Hematopoietic multipotent progenitor cell treated with erythropoietin and hydrocortisone succinate and interleukin-3 and kit ligand, for 4 days (in vitro differentiated cells): Measurements from ENCODE around the gene NFIX.

ENCODE experiments used
- DNase-seq: peaks from one replicate; pipeline ENCODE4 v3.0.0-alpha.2; 2015

The NFIX gene

DNA sequence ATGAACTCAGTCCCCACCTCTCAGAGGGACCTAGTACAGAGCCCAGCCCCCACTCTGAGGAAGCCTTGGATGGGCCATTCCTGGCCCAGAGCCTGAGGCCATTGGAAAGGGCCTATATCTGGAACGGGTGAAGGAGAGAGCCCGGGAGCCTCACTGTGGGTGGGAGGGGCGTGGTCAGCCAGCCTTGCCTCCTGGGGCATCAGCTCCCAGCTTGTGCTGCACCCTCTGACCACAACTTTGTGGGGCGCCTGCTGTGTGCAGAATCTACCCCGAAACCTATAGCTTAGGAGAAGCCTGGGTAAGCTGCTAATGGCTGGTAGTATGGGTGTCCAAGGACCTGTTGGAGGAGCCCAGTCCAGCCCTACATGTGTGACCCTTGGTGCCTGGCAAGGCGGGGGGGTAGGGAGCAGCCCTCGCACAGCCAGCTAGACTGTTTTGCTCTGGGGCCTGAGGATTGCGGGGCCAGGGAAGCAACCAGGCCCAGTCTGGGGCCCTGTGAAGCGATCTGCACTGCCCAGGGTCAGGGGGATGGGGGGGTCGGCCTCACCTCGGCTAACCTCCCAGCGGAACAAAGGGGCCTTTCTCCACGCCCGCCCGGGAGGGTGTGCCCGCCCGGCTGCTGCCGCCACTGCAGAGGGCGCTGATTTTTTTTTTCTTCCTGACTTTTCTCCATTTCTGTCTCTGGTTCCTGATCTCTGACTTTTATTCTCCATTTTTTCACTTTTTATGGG lies 65.1 kb downstream of the NFIX start:
- peak; percentile 77 for DNase-seq

DNA sequence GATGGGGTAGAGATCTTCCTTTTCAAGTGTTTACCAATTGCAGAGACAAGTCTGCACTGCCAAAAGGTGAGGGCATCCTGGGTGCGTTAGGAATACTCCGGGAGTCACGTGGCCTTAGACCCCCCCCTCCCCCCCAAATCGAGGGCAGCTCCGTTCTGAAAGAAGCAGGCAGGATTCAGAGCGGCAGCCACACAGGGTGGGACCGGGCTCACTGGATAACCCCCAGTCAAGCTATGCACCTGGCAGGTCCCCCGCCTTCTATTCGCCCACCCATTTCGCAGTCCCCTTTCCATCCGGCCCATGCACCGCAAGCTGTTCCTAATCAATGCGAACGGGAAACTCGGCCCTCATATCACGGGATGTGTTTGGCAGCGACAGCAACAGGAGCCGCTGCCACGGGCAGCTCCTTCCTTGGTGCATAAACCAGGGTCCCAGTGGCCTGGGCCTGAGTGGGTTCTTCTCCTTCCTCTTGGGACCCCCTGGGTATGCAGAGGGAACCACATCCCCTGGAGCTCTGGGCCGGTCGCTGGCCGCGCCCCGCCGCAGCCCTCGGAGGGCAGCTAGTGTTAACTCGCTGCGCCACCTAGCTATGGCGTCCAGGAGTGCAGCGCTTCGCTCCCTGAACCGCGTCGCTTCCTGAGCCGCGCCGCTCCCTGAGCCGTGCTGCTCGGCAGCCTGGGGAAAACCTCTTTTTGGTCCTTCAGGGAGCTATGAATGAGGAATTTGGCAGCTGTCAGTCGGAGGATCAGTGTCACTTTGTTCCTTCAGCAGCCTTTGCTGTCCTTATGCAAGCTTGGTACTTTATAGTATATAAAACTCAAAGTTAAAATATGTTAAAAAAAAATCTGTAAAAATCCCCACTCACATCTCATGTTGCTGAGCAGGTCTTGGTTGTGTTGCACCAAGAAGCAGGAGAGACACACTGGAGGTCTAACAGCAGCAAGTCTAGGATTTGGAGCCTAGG lies 66.0 kb downstream of the NFIX start:
- DNase-seq, result peak; percentile 91

DNA sequence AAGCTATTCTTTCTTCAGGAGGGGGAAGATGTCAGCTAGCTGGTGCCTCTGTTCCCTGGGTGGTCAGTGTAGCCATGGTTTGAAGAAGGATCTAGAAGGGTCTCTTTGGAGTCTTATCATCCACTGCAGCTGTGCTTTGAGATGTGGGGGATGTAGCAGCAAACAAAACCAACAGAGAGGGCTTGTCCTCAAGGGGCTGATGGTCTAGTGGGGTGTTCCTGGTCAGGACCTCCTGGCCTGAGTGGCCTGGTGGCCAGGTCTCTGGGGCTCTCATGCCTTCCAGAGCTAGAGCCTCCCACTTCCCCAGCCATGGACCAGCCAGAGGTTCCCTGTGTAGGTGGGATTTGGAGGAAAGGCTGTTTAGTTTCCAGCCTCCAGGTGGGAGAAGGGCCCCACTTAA lies 67.0 kb downstream of the NFIX start:
- DNase-seq, result no peak

DNA sequence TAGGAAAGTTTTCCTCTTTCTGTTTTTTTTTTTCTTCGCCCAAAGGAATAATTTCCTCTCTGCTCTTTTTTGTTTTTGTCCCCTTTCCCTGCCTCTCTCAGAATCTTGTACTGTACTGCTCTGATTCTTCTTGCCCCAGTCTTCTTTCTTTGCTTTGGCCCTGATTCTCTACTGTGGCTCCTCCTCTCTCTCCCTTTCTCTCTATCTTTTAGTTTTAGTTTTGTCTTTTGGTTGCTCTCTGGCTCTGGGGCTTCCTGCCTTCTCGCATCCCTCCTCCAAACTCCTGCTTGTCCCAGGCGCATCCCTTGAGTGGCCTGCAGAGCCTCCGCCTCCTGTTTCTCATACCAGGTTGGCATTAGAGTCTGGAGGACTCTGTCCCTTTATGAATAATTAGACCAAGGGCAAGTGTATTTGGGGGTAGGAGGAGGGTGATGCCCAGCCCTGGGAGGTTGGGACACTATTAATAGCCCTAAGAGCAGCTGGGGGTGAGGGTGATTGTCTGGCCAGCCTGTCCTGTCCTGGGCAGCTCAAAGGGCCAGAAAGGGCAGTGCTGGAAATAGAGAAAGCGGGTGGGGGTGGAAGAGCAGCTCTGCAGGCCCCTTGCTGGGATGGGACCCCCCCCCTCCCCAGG lies 68.3 kb downstream of the NFIX start:
- no peak for DNase-seq

DNA sequence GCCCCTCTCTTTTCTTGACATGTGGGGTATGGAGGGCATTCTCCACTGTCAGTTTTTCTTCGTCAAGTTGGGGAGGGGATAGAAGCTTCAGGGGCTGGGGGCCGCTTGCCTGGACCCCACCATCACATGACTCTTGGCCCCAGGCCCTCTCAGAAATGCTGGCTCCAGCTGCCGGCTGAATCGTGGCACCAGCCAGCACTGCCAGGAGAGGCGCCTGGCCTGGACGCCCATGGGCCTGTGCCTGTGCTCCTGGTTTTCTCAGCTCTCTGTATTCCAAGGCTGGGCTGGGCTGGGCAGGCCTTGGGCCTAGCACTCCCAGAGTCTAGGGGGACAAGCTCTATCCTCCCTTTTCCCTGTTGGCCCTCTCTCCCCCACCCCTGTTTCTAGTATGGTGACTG lies 68.8 kb downstream of the NFIX start:
- no peak for DNase-seq

DNA sequence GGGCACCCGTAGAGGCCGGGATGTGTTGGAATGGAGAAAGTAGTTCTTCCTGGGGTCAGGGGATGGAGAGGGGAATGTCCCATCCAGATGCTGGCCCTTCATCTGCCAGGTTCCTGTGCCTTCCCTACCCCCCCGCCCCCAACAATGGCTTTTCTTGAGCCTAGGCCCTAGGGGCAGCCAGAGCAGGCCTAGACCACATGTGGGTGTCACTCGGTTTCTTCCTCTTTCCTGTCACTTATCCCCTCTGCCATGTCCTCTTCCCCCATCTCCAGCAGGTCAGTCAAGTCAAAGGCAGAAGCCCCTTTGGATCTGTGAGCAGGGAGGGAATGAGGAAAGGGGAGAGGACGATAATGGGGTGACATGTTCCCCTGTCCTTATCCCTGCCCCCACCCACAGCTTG lies 71.0 kb downstream of the NFIX start:
- peak; percentile 50 for DNase-seq

DNA sequence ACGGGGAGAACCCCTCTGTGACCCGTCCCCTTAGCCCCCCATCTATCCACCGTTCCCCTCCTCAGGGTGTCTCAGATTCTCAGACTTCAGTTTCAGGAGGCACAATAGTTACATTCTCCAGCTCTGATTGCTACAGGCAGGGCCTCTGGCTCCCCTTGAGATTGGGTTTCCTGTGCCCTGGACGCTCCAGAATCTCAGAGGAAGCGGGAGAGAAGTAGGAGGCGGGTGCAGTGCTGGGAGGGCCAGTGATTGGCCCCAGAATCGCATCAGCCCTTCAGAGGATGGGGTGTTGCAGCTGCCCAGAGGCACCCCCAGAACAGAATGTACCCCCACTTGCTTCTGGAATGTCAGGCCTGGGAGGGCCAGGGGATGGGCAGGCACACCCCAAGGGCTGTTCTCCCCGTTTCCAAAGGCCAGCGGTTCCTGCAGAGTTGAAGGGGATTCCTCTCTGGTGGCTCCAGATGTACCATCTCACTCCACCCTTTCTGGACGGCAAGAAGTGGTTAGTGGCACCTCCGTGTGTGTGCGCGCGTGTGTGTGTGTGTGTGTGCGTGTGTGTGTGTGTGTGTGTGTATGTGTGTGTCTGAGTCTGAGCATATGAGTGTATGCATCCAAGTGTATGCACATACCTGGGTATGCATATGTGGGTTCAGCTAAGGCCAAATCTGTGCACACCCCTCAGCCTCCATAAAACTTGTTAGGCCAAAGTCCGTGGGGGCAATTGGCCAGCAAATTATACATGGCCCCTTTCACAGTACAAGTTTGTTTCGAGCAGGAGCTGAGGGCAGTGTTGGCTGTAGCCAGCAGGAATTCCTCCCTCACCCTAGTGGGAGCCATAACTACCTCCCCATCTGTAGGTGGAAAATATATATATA lies 71.9 kb downstream of the NFIX start:
- DNase-seq, result no peak

DNA sequence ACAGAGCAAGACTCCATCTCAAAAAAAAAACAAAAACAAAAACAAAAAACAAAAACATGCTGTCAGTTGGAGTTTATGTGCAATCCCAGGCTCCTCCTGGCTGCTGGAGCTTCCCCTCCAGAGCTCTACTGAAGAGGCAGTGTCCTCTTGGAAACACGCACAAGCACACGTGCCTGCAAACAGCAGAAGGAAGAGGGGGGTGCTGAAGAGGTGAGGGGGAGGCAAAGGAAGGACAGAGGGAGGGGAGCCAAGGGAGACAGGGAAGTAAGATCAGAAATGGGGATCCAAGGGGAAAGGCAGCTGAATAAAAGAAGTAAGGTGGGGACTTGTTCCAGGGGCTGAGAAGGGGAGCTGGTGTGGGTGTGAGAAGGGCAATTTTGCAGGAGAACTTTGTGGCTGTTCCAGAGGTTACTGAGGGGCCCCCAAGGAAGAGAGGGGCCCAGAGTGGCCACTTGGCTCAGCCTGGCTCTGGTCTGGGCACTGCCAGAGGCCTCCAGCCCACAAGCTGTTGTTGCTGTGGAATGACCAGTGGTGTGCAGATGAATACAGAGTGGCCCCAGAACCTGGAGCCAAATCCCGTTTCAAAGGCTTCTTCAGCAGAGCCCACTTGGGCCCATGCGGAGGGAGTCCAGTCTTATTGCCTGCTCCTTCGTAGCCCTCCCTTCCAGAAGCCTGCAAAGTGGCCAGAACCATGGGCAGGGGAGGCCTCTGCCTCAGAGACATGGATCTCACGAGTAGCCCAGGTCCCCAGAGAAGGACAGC lies 73.0 kb downstream of the NFIX start:
- DNase-seq, result no peak

DNA sequence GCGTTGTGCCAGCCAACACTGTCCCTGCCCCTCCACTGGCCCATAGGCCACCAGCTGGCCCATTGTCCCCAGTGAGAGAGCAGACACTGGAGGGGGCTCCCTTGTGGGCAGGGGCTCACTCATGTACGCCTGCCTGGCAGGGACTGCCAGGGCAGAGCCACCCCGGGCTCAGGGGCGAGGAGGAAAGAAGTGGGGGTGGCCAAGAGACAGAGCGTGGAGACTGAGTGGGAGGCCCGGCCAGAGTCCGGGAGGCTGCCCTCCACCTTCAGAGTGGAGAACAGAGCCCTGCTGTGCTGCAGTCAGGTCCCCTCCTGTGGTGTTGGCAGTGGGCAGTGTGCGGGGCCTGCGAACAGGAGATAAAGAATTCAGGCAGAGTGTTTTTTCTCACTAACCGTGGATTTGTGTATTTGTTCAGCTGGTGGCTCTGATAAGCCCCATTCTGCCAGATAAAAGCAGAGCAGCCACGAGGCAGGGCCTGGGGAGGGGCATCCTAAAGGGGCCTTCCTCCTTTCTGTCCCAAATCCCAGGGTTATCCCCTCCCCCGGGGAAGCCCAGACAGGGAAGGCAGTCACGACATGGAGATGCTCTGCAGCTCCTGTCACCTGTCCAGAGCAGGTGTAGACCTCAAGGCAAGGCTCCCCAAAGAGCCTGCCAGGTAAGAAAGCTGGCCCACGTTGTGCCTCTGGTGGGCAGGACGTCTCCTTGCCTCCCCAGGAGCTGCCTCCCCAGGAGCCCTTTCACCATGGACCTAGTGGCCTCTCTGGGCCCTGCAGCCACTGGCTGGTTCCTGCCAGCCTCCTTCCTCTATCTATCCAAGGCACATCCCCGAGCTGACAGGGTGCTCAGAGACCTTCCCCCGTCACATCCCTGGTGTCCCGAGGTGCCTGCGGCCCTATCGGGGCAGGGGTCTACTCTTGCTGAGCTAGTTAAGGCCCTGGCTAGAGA lies 74.4 kb downstream of the NFIX start:
- DNase-seq, result peak; percentile 97

DNA sequence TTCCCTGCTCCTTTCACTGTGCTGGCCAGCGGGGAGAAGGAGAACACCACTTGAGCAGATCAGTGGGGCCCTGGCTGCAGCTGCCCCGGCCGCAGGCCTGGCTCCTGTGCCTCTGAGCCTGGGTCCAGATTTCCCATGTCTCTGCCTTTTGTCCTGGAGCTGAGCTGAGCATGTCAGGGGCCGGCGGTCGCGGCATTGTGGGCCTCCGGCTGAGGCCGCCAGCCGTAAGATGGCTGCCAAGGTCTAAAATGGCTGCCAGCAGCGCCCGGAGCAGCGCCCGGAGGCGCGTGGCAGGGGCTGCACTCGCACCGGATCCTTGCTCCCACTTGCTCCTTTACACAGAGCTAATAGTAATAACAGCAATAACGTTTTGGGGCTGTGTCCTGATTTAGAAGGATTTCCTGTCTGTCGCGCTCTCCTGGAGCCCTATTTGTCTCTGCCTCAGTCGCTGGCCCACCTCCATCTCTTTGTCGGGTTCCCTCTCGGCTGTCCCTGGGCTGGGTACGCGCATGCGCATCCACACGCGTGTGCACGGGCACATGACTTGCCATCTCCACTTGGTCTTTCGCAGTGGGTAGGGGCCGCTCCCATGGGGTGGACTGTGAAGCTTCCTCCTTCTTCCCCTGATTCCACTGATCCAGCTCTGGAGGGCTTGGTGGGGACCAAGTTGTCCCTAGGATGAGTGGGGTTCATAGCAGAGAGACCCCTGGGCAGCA lies 75.3 kb downstream of the NFIX start:
- no peak for DNase-seq

DNA sequence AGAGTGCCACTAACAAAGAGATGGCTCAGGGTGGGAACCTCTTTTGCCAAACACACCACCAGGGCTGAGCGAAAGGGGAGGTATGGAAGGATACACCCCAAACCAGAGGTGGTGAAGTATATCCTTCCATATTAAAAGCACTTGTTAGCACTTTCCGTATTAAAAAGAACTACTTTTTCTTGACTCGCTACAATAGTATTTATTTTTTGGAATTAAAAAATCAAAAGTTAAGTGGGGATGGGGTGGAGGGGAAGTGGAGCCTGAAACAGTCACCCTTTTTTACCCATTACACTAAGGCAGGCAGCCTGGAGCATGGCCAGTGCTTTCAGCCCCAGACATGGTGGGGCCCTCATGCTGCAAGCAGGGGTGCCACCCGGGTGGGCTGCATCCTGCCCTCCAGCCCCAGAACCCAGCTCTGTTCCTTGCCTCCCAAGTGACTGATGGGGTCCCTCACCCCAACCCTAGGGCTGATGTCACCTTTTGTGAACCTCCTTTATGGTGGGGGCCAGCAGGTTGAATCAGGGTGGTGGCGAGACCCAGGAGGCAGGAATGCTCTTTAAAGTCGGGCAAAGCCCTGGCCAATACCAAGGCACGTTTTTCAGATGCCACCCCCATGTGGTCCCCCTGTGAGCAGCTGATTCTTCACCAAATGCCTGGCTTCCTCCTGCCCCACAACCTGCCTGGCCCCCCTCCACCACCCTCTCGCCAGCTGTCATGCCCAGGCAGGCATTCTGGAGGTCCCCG lies 76.3 kb downstream of the NFIX start:
- DNase-seq, result no peak

DNA sequence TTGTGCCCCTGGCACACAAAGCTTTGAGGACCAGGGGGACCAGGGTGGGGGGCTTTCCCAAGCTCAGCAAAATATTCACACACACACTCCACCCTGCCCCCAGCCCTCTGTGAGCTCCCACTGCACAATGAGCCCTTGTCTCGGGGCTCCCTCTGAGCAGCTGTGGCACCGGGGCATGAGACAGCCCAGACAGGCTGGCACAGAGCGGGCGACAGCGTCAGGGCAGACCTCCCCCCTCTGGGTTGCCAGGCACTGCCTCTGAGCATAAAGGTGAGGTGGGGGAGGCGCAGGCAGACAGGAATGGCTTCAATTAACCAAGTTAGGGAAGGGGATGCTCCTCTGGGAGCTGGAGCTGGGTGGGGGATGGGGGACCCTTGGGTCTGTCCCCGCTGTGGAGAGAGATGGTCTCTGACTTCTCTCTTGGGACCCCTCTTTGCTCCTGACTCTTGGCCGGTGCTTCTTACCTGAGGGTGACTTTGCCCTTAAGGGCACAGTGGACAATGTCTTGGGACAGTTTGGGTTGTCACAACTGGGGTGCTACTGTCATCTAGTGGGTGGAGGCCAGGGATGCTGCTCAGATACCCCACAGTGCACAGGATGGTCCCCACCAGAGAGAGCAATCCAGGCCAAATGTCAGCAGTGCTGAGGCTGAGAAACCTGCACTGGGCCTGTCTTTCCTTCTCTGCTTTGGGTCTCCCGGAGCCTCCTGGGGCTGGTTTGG lies 77.1 kb downstream of the NFIX start:
- DNase-seq, result no peak

DNA sequence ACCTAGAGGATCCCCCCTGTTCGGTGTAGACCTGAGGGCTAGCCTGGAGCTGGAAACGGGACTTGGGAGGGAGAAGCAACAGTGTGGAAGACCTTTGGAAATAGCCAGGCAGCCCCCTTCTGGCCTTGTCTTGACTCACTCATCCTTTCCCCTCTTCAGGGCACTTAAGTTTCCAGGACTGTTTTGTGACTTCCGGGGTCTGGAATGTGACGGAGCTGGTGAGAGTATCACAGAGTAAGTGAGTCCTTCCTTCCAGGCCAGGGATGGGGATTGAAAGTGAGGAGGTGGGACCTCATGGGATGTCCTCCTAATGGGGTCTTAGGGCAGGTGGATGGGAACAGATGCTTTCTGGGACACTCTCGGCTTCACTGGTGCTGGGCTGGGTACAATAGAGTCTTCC lies 78.0 kb downstream of the NFIX start:
- no peak for DNase-seq

DNA sequence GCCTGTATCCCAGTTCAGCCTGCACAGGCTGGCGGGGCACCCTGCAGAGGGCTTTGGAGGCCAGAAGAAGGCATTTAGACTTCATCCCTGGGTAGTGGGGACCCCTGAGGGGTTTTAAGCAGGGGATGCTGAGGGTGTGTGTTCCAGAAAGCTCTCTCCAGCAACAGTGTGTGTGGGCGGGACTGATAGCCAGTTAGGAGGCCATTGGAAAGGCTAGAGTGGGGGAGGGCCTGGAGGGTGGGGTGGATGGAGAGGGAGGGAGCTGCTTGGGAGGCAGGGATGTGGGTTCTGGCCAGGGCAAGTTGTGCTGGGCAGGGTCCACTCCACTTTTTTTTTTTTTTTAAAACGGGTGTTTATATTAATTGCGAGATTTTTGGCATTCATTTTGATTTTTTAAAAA lies 79.1 kb downstream of the NFIX start:
- DNase-seq, result no peak

DNA sequence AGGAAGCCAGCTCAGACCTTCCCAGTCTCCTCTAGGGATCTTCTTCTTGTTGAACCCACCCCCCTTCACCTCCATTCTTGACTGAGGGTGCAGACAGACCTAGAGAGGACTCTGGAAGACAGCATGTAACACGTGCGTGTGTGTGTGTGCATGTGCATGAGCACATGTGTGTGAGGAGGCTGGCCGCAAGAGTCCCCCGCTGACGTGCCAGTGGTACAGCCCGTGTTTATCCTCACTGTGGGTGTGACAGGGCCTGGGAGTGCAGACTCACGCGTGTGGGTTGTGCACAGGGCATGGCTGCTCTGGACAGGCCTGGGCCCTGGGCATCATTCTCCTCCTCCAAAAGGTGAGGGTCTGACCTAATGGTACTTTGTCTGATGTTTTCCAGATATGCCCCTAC lies 81.0 kb downstream of the NFIX start:
- no peak for DNase-seq

DNA sequence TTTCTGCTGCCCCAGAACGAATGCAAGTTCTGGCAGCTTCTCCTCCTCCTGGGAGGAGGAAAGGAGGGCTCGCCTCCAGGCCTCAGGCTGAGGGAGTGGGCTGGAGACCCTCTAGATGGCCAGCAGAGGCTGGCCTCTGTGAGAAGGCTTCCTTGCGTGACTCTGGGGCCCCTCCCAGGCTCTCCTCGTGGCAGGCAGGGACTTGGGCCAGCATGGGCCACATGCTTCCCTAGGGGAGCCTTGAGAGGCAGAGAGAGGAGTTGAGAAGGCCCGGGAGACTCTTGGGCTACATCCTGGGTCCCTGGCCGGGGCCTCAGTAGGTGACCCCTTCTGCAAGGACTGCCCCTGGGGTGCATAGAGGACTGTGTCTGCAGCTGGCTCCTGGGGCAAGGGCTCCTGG lies 81.5 kb downstream of the NFIX start:
- no peak for DNase-seq

DNA sequence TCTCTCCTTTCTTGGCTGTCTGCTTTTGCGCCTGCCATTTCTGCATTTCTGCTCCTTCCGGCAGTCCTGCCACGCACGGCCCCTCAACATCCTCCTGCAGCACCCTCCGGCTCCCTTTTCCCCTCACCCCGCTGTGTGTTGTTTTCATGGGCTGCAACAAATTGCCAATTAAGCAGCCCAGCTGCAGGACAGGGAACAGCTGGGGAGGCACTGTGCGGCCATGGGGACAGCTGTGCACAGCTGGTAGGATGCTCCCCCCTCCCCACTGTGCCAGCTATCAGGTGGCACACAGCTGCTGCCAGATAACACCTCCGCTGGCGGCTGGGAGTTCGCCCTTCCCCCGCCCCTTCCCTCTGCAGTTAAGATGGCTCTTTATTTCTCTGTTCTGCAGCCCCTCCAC lies 82.0 kb downstream of the NFIX start:
- peak; percentile 89 for DNase-seq

DNA sequence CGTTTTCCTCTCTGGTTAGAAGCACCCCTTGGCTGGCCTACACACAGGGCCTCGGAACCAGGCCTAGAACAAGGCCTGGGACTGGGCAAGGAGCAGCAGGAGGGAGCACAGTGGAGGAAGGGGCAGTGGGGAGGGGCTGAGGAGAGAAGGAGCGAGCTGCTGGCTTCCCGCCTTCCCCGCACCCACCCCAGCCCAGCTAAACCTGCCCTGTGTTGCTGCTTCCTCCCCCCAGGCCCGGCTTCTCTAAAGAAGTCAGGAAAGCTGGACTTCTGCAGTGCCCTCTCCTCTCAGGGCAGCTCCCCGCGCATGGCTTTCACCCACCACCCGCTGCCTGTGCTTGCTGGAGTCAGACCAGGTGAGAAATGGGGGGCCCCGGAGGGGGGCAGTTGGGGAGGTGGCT lies 83.1 kb downstream of the NFIX start:
- DNase-seq, result no peak
